ENCODE measurements around the gene AKAP6. TPM values are rescaled to one million over a fixed set of nuclear protein-coding genes. Genes with fewer than 3 reads are reported as not detected.

AKAP6 gene
- total and polyA plus RNA-seq, 2 of the 8 experiments (the other 6 are each of a cell fraction or from before 2014, with no cell fraction given), result 0.09 to 0.89 TPM

GRCh38 chr14:32609388-32609787 is 280.3 kb downstream of the AKAP6 start:
- no peak overlapping the region for H3K9ac ChIP-seq (replicated peaks in 1 of 4; ENCODE audit: extremely low read depth in 1 of 4, low read depth in 3 of 4, low read length in 3 of 4)
- H3K4me2 ChIP-seq (ENCODE audit: insufficient read depth in 1 of 2, low read depth in 2 of 2, low read length in 2 of 2), result no peak overlapping the region
- H2BK20ac ChIP-seq (ENCODE audit: low read length), result no peak overlapping the region
- H4K8ac ChIP-seq (ENCODE audit: extremely low read depth, insufficient read depth, low read length), result no peak overlapping the region
- H4K91ac ChIP-seq (replicated peaks; ENCODE audit: insufficient read length, low read length), result no peak overlapping the region
- no peak overlapping the region for H4K5ac ChIP-seq (ENCODE audit: insufficient read length, low read depth, low read length)
- H3K4me3 ChIP-seq (ENCODE audit: extremely low read depth in 1 of 4, insufficient read depth in 2 of 4, low read depth in 3 of 4, low read length in 4 of 4), result no peak overlapping the region
- no peak for TF ChIP-seq SIX5 (IDR thresholded peaks at IDR 0.05; ENCODE audit: low read depth, low read length)
- H3K9me3 ChIP-seq (ENCODE audit: insufficient read depth in 2 of 2, low read depth in 1 of 2, low read length in 1 of 2), result no peaks in the 10 kb centered on the region
- H2BK12ac ChIP-seq (ENCODE audit: low read depth, low read length), result no peak overlapping the region
- H3K18ac ChIP-seq (ENCODE audit: extremely low read depth, low read length), result no peak overlapping the region
- POLR2A ChIA-PET (ENCODE audit: partially characterized antibody), result no interaction called here
- H3K4ac ChIP-seq (replicated peaks; ENCODE audit: insufficient read length, low read depth, low read length), result no peak overlapping the region
- H3K14ac ChIP-seq (ENCODE audit: insufficient read length), result no peak overlapping the region
- H3K4me1 ChIP-seq (replicated peaks in 1 of 4; ENCODE audit: control insufficient read depth in 3 of 4, insufficient read depth in 4 of 4, low read length in 3 of 4), result no peaks in the 10 kb centered on the region
- no peaks in the 10 kb centered on the region for H3K23me2 ChIP-seq (ENCODE audit: low read depth, low read length)
- no peaks in the 10 kb centered on the region for H4K20me1 ChIP-seq (replicated peaks in 1 of 2; ENCODE audit: control insufficient read depth in 1 of 2, insufficient read depth in 2 of 2, low read length in 2 of 2)
- CTCF ChIA-PET (ENCODE audit: partially characterized antibody), result interaction anchor here (1.0 kb wide), 1 partner anchor 21 kb away, joined by 3 read pairs; no protein-coding TSS in a partner anchor
- H2BK15ac ChIP-seq (ENCODE audit: low read length), result no peak overlapping the region
- H3K36me3 ChIP-seq (ENCODE audit: control insufficient read depth in 2 of 4, insufficient read depth in 4 of 4, low read length in 3 of 4), result no peaks in the 10 kb centered on the region
- H3K79me2 ChIP-seq (ENCODE audit: control insufficient read depth in 1 of 2, insufficient read depth in 2 of 2, low read length in 2 of 2), result no peaks in the 10 kb centered on the region
- H3K27me3 ChIP-seq (replicated peaks in 1 of 4; ENCODE audit: control insufficient read depth in 3 of 4, extremely low read depth in 1 of 4, insufficient read depth in 3 of 4, low read length in 3 of 4), result no peaks in the 10 kb centered on the region
- H2BK5ac ChIP-seq (ENCODE audit: low read depth, low read length), result no peak overlapping the region
- H2AFZ ChIP-seq (ENCODE audit: low read length), result 0 out of 2 replicates have a peak overlapping the region, but pooled peaks have one; percentile 19
- H2AK5ac ChIP-seq (ENCODE audit: low read depth, low read length), result no peak overlapping the region
- no peak overlapping the region for H3K27ac ChIP-seq (ENCODE audit: low read depth, low read length)
- no peak overlapping the region for H3K23ac ChIP-seq (ENCODE audit: insufficient read length)
- no peak for DNase-seq (ENCODE audit: low read depth in 1 of 2, low spot score in 2 of 2)
- no peak overlapping the region for H2BK120ac ChIP-seq (replicated peaks; ENCODE audit: low read depth, low read length)
- H3K79me1 ChIP-seq (ENCODE audit: low read depth, low read length), result no peaks in the 10 kb centered on the region
- WGBS, 2 experiments (ENCODE audit: extremely low coverage in 1 of 2, insufficient coverage in 1 of 2, insufficient read length in 1 of 2, insufficient replicate concordance in 2 of 2, low coverage in 1 of 2, low lambda C conversion rate in 2 of 2, missing lambda C conversion rate in 1 of 2), result 88% methylated on average over 3 of the region's 3 CpGs; no CpG with 5 or more reads in 1 of the 2 experiments
- no peak for FAIRE-seq
- H3K56ac ChIP-seq (replicated peaks; ENCODE audit: insufficient read length, low read depth, low read length), result no peak overlapping the region
